Neural cell (in vitro differentiated cells): Measurements from ENCODE around the gene OLFML3. TPM values are rescaled to one million over a fixed set of nuclear protein-coding genes. Genes with fewer than 3 reads are reported as not detected.

Source experiments
- H2AFZ ChIP-seq: fragments of 200-600, 300-800 bp; sonication (generic), shearing (Covaris generic); 2 replicates; pipeline ENCODE4 v1.6.0; 2014; ENCODE audit warnings: low read depth, mild to moderate bottlenecking, antibody characterized with exemption, low read length, moderate library complexity
- H3F3A ChIP-seq: fragments of 200-600 bp; shearing (Covaris generic); 2 replicates; pipeline ENCODE4 v1.6.1; 2016; ENCODE audit warnings: mild to moderate bottlenecking, moderate library complexity, mixed read lengths, antibody characterized with exemption, low read length; ENCODE audit not compliant: insufficient read depth, poor library complexity, severe bottlenecking
- H3K27ac ChIP-seq: fragments of 200-600, 300-800 bp; sonication (generic), shearing (Covaris generic); 2 replicates; pipeline ENCODE4 v1.5.1; 2014; ENCODE audit warnings: mild to moderate bottlenecking, low read length, moderate library complexity
- H3K27me3 ChIP-seq: fragments of 300-800, 200-600 bp; sonication (generic), shearing (Covaris generic); 2 replicates; pipeline ENCODE4 v1.6.0; 2014; ENCODE audit warnings: mild to moderate bottlenecking, low read depth, low read length, moderate library complexity; ENCODE audit not compliant: insufficient read depth
- H3K36me3 ChIP-seq: fragments of 300-800, 200-600 bp; sonication (generic), shearing (Covaris generic); 2 replicates; pipeline ENCODE4 v1.5.1; 2014; ENCODE audit warnings: mild to moderate bottlenecking, antibody characterized with exemption, low read length, moderate library complexity; ENCODE audit not compliant: insufficient read depth
- H3K4me2 ChIP-seq: fragments of 300-800, 200-600 bp; sonication (generic), shearing (Covaris generic); 2 replicates; pipeline ENCODE4 v1.6.0; 2014; ENCODE audit warnings: mild to moderate bottlenecking, low read length
- H3K4me3 ChIP-seq: fragments of 300-800, 200-600 bp; sonication (generic), shearing (Covaris generic); 2 replicates; pipeline ENCODE4 v1.5.1; 2014; ENCODE audit warnings: mild to moderate bottlenecking, low read length, moderate library complexity
- H3K79me2 ChIP-seq: fragments of 200-600 bp; shearing (Covaris generic); replicated peaks from 2 replicates; pipeline ENCODE4 v1.6.0; 2014; ENCODE audit warnings: mild to moderate bottlenecking, low read length, moderate library complexity; ENCODE audit not compliant: insufficient read depth
- H3K9ac ChIP-seq: fragments of 300-800, 200-600 bp; sonication (generic), shearing (Covaris generic); 2 replicates; pipeline ENCODE4 v1.6.1; 2016; ENCODE audit warnings: mild to moderate bottlenecking, low read length, mixed read lengths
- H3K9me2 ChIP-seq: fragments of 200-600 bp; shearing (Covaris generic); 2 replicates; pipeline ENCODE4 v1.6.1; 2016; ENCODE audit warnings: mild to moderate bottlenecking, low read length, mixed read lengths; ENCODE audit not compliant: insufficient read depth
- H3K9me3 ChIP-seq: fragments of 200-600, 300-800 bp; sonication (generic), shearing (Covaris generic); 2 replicates; pipeline ENCODE4 v1.6.1; 2016; ENCODE audit warnings: mild to moderate bottlenecking, mixed run types, low read length, moderate library complexity, mixed read lengths
- H4K20me1 ChIP-seq: fragments of 200-600 bp; shearing (Covaris generic); 2 replicates; pipeline ENCODE4 v1.6.1; 2016; ENCODE audit warnings: mild to moderate bottlenecking, mixed run types; ENCODE audit not compliant: insufficient read depth
- CTCF ChIP-seq: fragments of 450-650 bp; IDR thresholded peaks from 2 replicates; pipeline ENCODE4 v1.5.1; 2014; ENCODE audit warnings: antibody characterized with exemption, mild to moderate bottlenecking, moderate library complexity; ENCODE audit not compliant: poor library complexity, severe bottlenecking
- EP300 ChIP-seq: fragments of 450-650 bp; conservative IDR thresholded peaks from 2 replicates; pipeline ENCODE4 v1.6.1; 2014; ENCODE audit warnings: antibody characterized with exemption, mild to moderate bottlenecking, moderate library complexity; ENCODE audit not compliant: poor library complexity, severe bottlenecking
- EZH2 ChIP-seq: fragments of 200-600, 300-800 bp; shearing (Covaris generic), sonication (generic); IDR thresholded peaks from 2 replicates; pipeline ENCODE4 v1.6.1; 2014; ENCODE audit warnings: antibody characterized with exemption, low read length, borderline replicate concordance, mild to moderate bottlenecking; ENCODE audit not compliant: insufficient read depth, poor library complexity, severe bottlenecking
- MXI1 ChIP-seq: fragments of 450-650 bp; conservative IDR thresholded peaks from 2 replicates; pipeline ENCODE4 v1.6.1; 2014; ENCODE audit warnings: antibody characterized with exemption, mild to moderate bottlenecking; ENCODE audit not compliant: poor library complexity, severe bottlenecking
- POLR2AphosphoS5 ChIP-seq: IDR thresholded peaks from 2 replicates; pipeline ENCODE4 v1.6.1; 2012
- RAD21 ChIP-seq: fragments of 450-650 bp; conservative IDR thresholded peaks from 2 replicates; pipeline ENCODE4 v1.6.1; 2014; ENCODE audit warnings: antibody characterized with exemption, mild to moderate bottlenecking, moderate library complexity
- REST ChIP-seq: IDR thresholded peaks from 2 replicates; pipeline ENCODE4 v1.6.1; 2012; ENCODE audit warnings: borderline replicate concordance
- SMC3 ChIP-seq: fragments of 450-650 bp; conservative IDR thresholded peaks from 2 replicates; pipeline ENCODE4 v1.6.1; 2014; ENCODE audit warnings: antibody characterized with exemption, mild to moderate bottlenecking, moderate library complexity; ENCODE audit not compliant: poor library complexity
- TAF1 ChIP-seq: IDR thresholded peaks from 2 replicates; pipeline ENCODE4 v1.6.1; 2012; ENCODE audit warnings: low read depth
- polyA plus RNA-seq: library from polyadenylated mRNA; depleted of rRNA; stranded (reverse); fragments of >200 nt; gene quantifications from 2 replicates; pipeline ENCODE4 v1.2.3, GENCODE V29; 2014

Gene OLFML3
- polyA plus RNA-seq, 1 donor from 2014 or later = not detected

DNA sequence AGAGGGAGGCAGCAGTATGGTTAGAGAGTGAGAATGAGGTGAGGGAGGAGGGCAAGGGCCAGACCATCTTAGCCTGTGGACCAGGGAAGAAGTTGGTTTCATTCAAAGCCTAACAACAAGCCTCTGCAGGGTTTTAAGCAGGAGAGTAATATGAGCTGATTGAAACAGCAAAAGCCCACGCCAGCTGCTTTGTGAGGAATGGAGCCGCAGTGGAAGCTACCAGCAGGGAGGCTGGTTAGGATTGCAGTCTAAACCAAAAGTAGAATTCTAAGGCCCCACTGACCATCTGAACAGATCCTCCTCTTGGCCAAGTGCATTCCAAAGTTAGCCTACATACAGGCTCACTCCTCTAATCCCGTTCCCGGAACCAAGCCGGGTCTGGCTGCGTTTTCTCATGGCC is 44.8 kb downstream of the OLFML3 start:
- H3K9me2 ChIP-seq = no peaks in the 10 kb centered on the region
- H3K27ac ChIP-seq = no peak overlapping the region
- no peaks in the 10 kb centered on the region for H3K36me3 ChIP-seq
- no peak overlapping the region for H3K9ac ChIP-seq
- no peaks in the 10 kb centered on the region for H3K79me2 ChIP-seq
- no peak overlapping the region for H3K4me3 ChIP-seq
- no peaks in the 10 kb centered on the region for H4K20me1 ChIP-seq
- TF ChIP-seq EZH2 (no peak), CTCF (no peak), RAD21 (no peak), EP300 (no peak), REST (no peak), POLR2AphosphoS5 (no peak), MXI1 (no peak), SMC3 (no peak), TAF1 (no peak)
- H3F3A ChIP-seq = no peaks in the 10 kb centered on the region
- H3K9me3 ChIP-seq = no peaks in the 10 kb centered on the region
- H3K27me3 ChIP-seq = no peaks in the 10 kb centered on the region
- no peak overlapping the region for H3K4me2 ChIP-seq
- H2AFZ ChIP-seq = no peak overlapping the region

DNA sequence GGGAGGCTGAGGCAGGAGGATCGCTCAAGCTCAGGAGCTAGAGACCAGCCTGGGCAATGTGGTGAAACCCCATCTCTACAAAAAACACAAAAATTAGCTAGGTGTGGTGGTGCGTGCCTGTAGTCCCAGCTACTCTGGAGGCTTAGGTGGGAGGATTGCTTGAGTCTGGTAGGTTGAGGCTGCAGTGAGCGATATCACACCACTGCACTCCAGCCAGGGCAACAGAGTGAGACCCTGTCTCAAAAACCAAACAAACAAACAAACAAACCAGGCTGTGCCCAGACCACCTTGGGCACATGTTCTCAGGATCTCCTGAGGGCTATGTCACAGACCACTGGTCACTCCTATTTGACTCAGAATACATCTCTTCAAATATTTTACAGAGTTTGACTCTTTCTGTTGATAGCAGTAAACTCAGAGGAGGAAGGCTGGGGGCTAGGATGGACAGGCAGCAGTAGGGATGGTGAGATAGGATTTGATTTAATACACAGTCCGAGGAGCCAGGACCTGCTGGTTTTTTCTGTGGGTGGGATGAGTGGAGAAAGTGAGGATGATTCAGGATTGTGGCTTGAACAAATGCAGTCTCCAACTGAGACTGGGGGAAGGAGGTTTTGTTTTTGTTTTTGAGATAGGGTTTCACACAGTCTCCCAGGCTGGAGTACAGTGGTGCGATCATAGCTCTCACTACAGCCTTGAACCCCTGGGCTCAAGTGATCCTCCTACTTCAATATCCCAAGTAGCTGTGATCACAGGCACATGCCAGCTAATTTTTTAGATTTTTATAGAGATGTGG is 46.5 kb downstream of the OLFML3 start:
- Histone ChIP-seq H3K27ac (no peak overlapping the region), H3K9me2 (no peaks in the 10 kb centered on the region), H3K4me3 (no peak overlapping the region), H3K27me3 (no peaks in the 10 kb centered on the region), H3K9me3 (no peaks in the 10 kb centered on the region), H3F3A (no peaks in the 10 kb centered on the region), H3K79me2 (no peaks in the 10 kb centered on the region), H4K20me1 (no peaks in the 10 kb centered on the region), H3K4me2 (no peak overlapping the region), H3K36me3 (no peaks in the 10 kb centered on the region), H2AFZ (no peak overlapping the region), H3K9ac (no peak overlapping the region)
- TF ChIP-seq SMC3 = no peak
- no peak for TF ChIP-seq MXI1
- TF ChIP-seq TAF1 = no peak
- TF ChIP-seq EZH2 = no peak
- TF ChIP-seq RAD21 = no peak
